Measurements from ENCODE around the gene STK31. TPM values are rescaled to one million over a fixed set of nuclear protein-coding genes. Genes with fewer than 3 reads are reported as not detected.

The STK31 gene, protein sequence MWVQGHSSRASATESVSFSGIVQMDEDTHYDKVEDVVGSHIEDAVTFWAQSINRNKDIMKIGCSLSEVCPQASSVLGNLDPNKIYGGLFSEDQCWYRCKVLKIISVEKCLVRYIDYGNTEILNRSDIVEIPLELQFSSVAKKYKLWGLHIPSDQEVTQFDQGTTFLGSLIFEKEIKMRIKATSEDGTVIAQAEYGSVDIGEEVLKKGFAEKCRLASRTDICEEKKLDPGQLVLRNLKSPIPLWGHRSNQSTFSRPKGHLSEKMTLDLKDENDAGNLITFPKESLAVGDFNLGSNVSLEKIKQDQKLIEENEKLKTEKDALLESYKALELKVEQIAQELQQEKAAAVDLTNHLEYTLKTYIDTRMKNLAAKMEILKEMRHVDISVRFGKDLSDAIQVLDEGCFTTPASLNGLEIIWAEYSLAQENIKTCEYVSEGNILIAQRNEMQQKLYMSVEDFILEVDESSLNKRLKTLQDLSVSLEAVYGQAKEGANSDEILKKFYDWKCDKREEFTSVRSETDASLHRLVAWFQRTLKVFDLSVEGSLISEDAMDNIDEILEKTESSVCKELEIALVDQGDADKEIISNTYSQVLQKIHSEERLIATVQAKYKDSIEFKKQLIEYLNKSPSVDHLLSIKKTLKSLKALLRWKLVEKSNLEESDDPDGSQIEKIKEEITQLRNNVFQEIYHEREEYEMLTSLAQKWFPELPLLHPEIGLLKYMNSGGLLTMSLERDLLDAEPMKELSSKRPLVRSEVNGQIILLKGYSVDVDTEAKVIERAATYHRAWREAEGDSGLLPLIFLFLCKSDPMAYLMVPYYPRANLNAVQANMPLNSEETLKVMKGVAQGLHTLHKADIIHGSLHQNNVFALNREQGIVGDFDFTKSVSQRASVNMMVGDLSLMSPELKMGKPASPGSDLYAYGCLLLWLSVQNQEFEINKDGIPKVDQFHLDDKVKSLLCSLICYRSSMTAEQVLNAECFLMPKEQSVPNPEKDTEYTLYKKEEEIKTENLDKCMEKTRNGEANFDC
- 0.11 and 0.17 TPM in 2 replicates for total RNA-seq

DNA sequence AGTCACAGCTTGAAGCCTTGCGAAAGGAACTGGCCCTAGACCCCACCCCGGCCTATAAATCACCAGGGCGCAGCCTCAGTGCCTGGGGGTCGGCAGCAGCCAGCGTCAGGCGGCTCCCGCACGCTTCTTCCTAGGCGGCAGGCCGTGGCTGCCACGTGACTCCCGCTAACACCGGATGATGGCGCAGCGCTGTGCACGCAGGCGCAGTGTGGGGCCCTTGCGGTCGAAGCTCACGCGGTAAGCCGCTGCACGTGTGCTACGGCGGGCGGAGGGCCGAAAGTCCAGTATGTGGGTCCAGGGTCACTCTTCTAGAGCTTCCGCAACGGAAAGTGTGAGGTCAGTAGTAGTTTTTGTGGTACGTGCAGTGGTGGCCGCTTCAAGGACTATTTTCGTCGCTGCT, at the start of gene STK31:
STK31 (plus strand) TSS at position 220 of the 400 bp plus-strand sequence; CDS start at position 287, 67 bp downstream.

DNA sequence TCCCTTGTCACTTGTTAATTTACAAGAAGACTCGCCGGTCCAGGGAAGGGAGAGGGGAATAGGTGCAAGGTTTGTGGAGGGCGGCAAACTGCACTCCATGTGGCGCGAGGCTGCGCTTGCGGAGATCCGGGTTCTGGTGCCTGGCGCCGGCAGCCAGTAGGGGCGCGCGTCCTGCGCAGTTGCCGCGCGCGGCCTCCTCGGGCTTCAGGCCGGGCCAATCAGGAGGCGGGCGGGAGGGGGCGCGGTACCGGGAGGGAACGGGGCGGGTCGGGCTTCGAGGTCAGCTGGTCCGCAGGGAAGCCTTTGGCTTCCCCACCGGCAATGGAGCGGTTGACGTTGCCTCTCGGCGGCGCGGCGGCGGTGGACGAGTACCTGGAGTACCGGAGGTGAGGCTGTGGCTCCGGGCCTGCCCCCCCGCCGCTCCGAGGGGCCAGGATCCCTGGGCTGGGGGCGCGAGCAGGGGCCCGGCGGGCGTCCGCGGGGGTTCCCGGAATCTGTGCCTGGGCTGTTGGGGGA, 30.1 kb upstream of the STK31 start, which contains the start of gene FAM221A:
FAM221A (plus strand) TSS at position 302 of the 516 bp plus-strand sequence; CDS start at position 322, 20 bp downstream.

Other genes starting within 250 kb of the STK31 start
- 1.7 and 2.1 TPM in 2 replicates for gene IGF2BP3, start 239.7 kb upstream of the STK31 start, total RNA-seq
- gene TRA2A, start 178.2 kb upstream of the STK31 start, total RNA-seq, result 27.8 and 33.3 TPM in 2 replicates
- 20.6 and 22.4 TPM in 2 replicates for gene CCDC126, start 112.8 kb upstream of the STK31 start, total RNA-seq
- gene FAM221A, start 30.0 kb upstream of the STK31 start, total RNA-seq, result 5.9 and 9.4 TPM in 2 replicates